ENCODE data around the gene ETV6. TPM values are rescaled to one million over a fixed set of nuclear protein-coding genes. Genes with fewer than 3 reads are reported as not detected.

Gene ETV6
- polyA plus RNA-seq, 3 donors, result 6.8 to 45.1 (median 11.7) TPM

DNA sequence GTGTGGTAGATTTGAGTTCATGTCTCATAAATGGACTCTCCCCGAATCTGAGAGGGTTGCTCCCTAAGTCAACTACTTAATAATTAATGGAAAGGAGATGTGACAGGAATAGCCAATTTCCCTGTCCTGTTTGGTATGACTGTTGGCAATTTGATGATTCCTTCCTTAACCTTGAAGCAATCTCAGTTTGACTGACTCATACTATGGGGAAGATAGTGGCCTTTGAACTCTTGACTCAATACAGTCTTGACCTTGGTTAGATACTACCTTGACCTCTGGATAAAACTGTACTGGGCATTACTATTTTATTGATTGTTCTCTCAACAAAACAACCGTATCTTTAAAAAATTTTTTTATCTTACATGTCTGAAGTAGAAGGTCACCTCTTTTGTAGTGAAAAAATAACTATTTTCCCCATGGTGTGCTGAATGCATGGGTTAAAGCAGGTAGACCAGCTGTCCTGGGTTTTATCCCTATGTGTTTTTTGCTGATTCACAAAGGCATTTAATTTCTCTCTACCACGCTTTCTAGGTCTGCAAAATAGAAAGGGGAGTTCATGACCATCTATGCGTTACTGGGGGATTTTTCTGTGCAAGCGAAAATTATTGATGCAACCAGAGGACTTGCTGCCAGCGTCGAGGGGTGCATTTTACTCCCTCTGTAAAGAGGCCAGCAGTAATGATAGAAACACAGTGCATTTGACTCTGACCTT lies 80.1 kb downstream of the ETV6 start:
- H3K4me2 ChIP-seq (replicated peaks; ENCODE audit: extremely low read depth, low read length, poor library complexity, severe bottlenecking), result no peak overlapping the region
- Mint-ChIP-seq H3K27me3 (ENCODE audit: low read depth in 3 of 3) (peaks cover 0 to 2% (median 0%) of the 10 kb centered on the region in 3 donors), H3K4me3 (no peak overlapping the region), H3K36me3 (peaks cover 43 to 45% of the 10 kb centered on the region in 2 donors), H3K4me1 (peaks cover 72% of the 10 kb centered on the region), H3K9me3 (peaks cover 1 to 6% (median 3%) of the 10 kb centered on the region in 7 donors), H3K27ac (peak overlapping the region; percentile 23 to 94 (median 74))
- no peaks in the 10 kb centered on the region for H3K27me3 ChIP-seq (ENCODE audit: control insufficient read depth in 2 of 2, insufficient read depth in 2 of 2, low read length in 2 of 2)
- WGBS (ENCODE audit: insufficient coverage), result 87% methylated on average over 5 of the region's 7 CpGs
- peaks cover 0 to 3% of the 10 kb centered on the region in 2 donors for H3K9me3 ChIP-seq (replicated peaks in 1 of 2; ENCODE audit: control insufficient read depth in 1 of 2, insufficient read depth in 1 of 2, low read length in 2 of 2)
- peak overlapping the region in 1 of 2 donors; percentile 79 for H3K27ac ChIP-seq (ENCODE audit: low read depth in 1 of 2, low read length in 2 of 2)
- no peak overlapping the region for H3K9ac ChIP-seq (ENCODE audit: insufficient read depth, low read length, poor library complexity, severe bottlenecking)
- no peak overlapping the region for H3K4me3 ChIP-seq (replicated peaks in 1 of 3; ENCODE audit: low read depth in 2 of 3, low read length in 3 of 3)
- peaks cover 63% of the 10 kb centered on the region for H4K20me1 ChIP-seq (ENCODE audit: insufficient read depth, low read length)
- intact Hi-C loops (cut with micrococcal nuclease), result loop anchor here in 1 of 2 donors (10.0 kb wide), 1 partner anchor 75 kb away; no protein-coding TSS in a partner anchor
- peaks cover 0 to 24% of the 10 kb centered on the region in 2 donors for H3K36me3 ChIP-seq (replicated peaks in 1 of 2; ENCODE audit: control insufficient read depth in 1 of 2, insufficient read depth in 2 of 2, low read length in 2 of 2)
- H2AFZ ChIP-seq (ENCODE audit: insufficient read depth, low read depth, low read length, poor library complexity, severe bottlenecking), result no peak overlapping the region
- peaks cover 100% of the 10 kb centered on the region for H3K79me2 ChIP-seq (ENCODE audit: insufficient read depth, low read length)
- peak in 2 of 3 donors; percentile 57 to 71 for DNase-seq
- TF ChIP-seq, protein P1, sequence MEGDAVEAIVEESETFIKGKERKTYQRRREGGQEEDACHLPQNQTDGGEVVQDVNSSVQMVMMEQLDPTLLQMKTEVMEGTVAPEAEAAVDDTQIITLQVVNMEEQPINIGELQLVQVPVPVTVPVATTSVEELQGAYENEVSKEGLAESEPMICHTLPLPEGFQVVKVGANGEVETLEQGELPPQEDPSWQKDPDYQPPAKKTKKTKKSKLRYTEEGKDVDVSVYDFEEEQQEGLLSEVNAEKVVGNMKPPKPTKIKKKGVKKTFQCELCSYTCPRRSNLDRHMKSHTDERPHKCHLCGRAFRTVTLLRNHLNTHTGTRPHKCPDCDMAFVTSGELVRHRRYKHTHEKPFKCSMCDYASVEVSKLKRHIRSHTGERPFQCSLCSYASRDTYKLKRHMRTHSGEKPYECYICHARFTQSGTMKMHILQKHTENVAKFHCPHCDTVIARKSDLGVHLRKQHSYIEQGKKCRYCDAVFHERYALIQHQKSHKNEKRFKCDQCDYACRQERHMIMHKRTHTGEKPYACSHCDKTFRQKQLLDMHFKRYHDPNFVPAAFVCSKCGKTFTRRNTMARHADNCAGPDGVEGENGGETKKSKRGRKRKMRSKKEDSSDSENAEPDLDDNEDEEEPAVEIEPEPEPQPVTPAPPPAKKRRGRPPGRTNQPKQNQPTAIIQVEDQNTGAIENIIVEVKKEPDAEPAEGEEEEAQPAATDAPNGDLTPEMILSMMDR (IDR thresholded peaks at IDR 0.05), result no peak
- peaks cover 51 to 62% of the 10 kb centered on the region in 2 donors for H3K4me1 ChIP-seq (ENCODE audit: control insufficient read depth in 1 of 2, insufficient read depth in 2 of 2, low read length in 2 of 2)

DNA sequence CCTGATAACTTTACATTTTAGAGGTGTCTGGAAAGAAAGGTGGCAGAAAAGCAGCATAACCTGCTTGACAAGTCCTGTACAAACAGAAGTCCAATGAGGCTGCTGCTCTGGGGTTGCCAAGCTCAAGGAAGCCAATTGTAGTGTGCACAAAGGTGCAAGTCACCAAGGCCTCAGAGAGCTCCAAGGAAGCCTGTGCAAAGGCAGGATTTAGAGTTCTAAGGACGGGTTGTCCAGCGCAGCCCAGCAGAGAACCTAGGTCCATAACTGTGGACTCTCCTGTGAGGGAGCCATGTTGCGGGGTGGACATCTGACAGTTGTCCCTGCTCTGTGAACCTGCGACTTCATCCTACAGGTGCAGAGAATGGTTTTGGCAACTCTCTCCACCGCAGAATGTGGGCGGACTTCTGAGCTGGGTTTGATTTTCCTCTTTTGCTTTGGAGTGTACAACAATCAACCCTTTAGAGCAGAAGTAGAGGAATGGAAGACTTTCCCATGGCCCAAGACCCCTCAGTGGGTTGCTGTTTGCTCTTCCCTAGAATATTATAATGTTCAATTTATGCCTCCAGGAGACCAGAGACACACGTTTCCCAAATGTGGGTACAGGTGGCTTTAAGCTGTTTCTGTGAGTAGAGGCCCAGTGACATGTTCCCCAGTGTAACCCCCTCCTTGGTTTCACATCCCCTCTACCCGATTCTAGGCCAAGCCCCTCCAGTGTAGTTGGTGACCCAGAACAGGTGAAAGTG lies 81.0 kb downstream of the ETV6 start:
- Histone ChIP-seq H3K4me1 (ENCODE audit: control insufficient read depth in 1 of 2, insufficient read depth in 2 of 2, low read length in 2 of 2) (peaks cover 44 to 58% of the 10 kb centered on the region in 2 donors), H3K36me3 (replicated peaks in 1 of 2; ENCODE audit: control insufficient read depth in 1 of 2, insufficient read depth in 2 of 2, low read length in 2 of 2) (peaks cover 0 to 24% of the 10 kb centered on the region in 2 donors), H2AFZ (ENCODE audit: insufficient read depth, low read depth, low read length, poor library complexity, severe bottlenecking) (no peak overlapping the region), H3K4me2 (replicated peaks; ENCODE audit: extremely low read depth, low read length, poor library complexity, severe bottlenecking) (no peak overlapping the region), H3K9ac (ENCODE audit: insufficient read depth, low read length, poor library complexity, severe bottlenecking) (no peak overlapping the region), H3K79me2 (ENCODE audit: insufficient read depth, low read length) (peaks cover 100% of the 10 kb centered on the region), H4K20me1 (ENCODE audit: insufficient read depth, low read length) (peaks cover 54% of the 10 kb centered on the region), H3K4me3 (replicated peaks in 1 of 3; ENCODE audit: low read depth in 2 of 3, low read length in 3 of 3) (no peak overlapping the region), H3K27ac (ENCODE audit: low read depth in 1 of 2, low read length in 2 of 2) (peak overlapping the region; percentile 11 to 79), H3K9me3 (replicated peaks in 1 of 2; ENCODE audit: control insufficient read depth in 1 of 2, insufficient read depth in 1 of 2, low read length in 2 of 2) (peaks cover 0 to 3% of the 10 kb centered on the region in 2 donors), H3K27me3 (ENCODE audit: control insufficient read depth in 2 of 2, insufficient read depth in 2 of 2, low read length in 2 of 2) (no peaks in the 10 kb centered on the region)
- peaks cover 68% of the 10 kb centered on the region for H3K4me1 Mint-ChIP-seq
- intact Hi-C loops (cut with micrococcal nuclease), result no loop called here
- 89% methylated on average over 3 of the region's 8 CpGs for WGBS (ENCODE audit: insufficient coverage)
- H3K27ac Mint-ChIP-seq, result peak overlapping the region; percentile 74 to 94 (median 81)
- TF ChIP-seq, protein P1 (IDR thresholded peaks at IDR 0.05), result no peak
- DNase-seq, result no peak
- no peak overlapping the region for H3K4me3 Mint-ChIP-seq
- H3K9me3 Mint-ChIP-seq, result peaks cover under 1 to 4% (median 3%) of the 10 kb centered on the region in 7 donors
- peaks cover 46 to 48% of the 10 kb centered on the region in 2 donors for H3K36me3 Mint-ChIP-seq
- H3K27me3 Mint-ChIP-seq (ENCODE audit: low read depth in 3 of 3), result peaks cover 0 to 2% (median 0%) of the 10 kb centered on the region in 3 donors

Measured in CD14-positive monocyte (primary cell).